Measurements from ENCODE around the gene ADGRE2.

The ADGRE2 gene

GRCh38 chr19:14689598-14690503 lies 88.5 kb downstream of the ADGRE2 start, which contains the start of gene ZNF333:
ZNF333 (plus strand) TSS chr19:14690048; CDS start chr19:14693492, 3,444 bp downstream.
- TF ChIP-seq MYC (IDR thresholded peaks at IDR 0.05; ENCODE audit: low read depth, low read length), result peak; percentile 30
- 0 out of 2 replicates have a peak, but pooled peaks have one; percentile 3 for TF ChIP-seq MAX (IDR thresholded peaks at IDR 0.05; ENCODE audit: low read depth, low read length)
- TF ChIP-seq CTCF (IDR thresholded peaks at IDR 0.05; ENCODE audit: low read depth, low read length), result no peak
- peak; percentile 88 for TF ChIP-seq POLR2A (IDR thresholded peaks at IDR 0.05; ENCODE audit: extremely low read depth, insufficient read length)
- H3K4me3 ChIP-seq (ENCODE audit: low read depth, low read length), result peak within 1 kb of the TSS; percentile 95
- peak; percentile 96 for DNase-seq (ENCODE audit: low read depth)

- no peak overlapping the region for H3K4me3 ChIP-seq (ENCODE audit: low read depth, low read length)
- TF ChIP-seq CTCF (IDR thresholded peaks at IDR 0.05; ENCODE audit: low read depth, low read length), result peak; percentile 20
- no peak for TF ChIP-seq MAX (IDR thresholded peaks at IDR 0.05; ENCODE audit: low read depth, low read length)
- peak; percentile 66 for DNase-seq (ENCODE audit: low read depth)
These were observed 91.9 kb downstream of the ADGRE2 start for GRCh38 chr19:14686411-14686810.

GRCh38 chr19:14683439-14683838 lies 94.9 kb downstream of the ADGRE2 start:
- no peak for TF ChIP-seq CTCF (IDR thresholded peaks at IDR 0.05; ENCODE audit: low read depth, low read length)
- peak; percentile 71 for TF ChIP-seq MYC (IDR thresholded peaks at IDR 0.05; ENCODE audit: low read depth, low read length)
- no peak for TF ChIP-seq POLR2A (IDR thresholded peaks at IDR 0.05; ENCODE audit: extremely low read depth, insufficient read length)
- TF ChIP-seq MAX (IDR thresholded peaks at IDR 0.05; ENCODE audit: low read depth, low read length), result peak; percentile 71
- peak; percentile 84 for DNase-seq (ENCODE audit: low read depth)
- H3K4me3 ChIP-seq (ENCODE audit: low read depth, low read length), result no peak overlapping the region
